HL-60 (cell line): ENCODE results near the gene CSAD.

Experiments
- DNase-seq, 2 experiments: peaks; one replicate each; pipeline ENCODE4 v3.0.0-alpha.2; 2010 to 2020; ENCODE audit warnings: low read depth in 1 of 2, low spot score in 1 of 2
- H3K27ac ChIP-seq: fragments of 250-450 bp; sonication (Bioruptor Pico); replicated peaks from 2 replicates; pipeline ENCODE4 v1.5.1; 2020; ENCODE audit warnings: mild to moderate bottlenecking, moderate library complexity
- H3K27me3 ChIP-seq: fragments of 250-450 bp; sonication (Bioruptor Pico); 2 replicates; pipeline ENCODE4 v1.5.1; 2021; ENCODE audit warnings: mild to moderate bottlenecking, moderate library complexity; ENCODE audit not compliant: insufficient read depth, poor library complexity, severe bottlenecking
- H3K4me3 ChIP-seq: replicated peaks from 2 replicates; pipeline ENCODE4 v1.5.1; 2011; ENCODE audit warnings: mild to moderate bottlenecking, control low read depth, low read length; ENCODE audit not compliant: insufficient read depth
- GABPA ChIP-seq: IDR thresholded peaks from 2 replicates; pipeline ENCODE4 v1.6.1; 2012; ENCODE audit warnings: low read depth
- POLR2AphosphoS5 ChIP-seq: IDR thresholded peaks from 2 replicates; pipeline ENCODE4 v1.6.1; 2012; ENCODE audit warnings: low read depth
- SPI1 ChIP-seq: IDR thresholded peaks from 2 replicates; pipeline ENCODE4 v1.6.1; 2012; ENCODE audit warnings: low read depth, mild to moderate bottlenecking, borderline replicate concordance
- TF ChIP-seq, protein P1 (sequence below): IDR thresholded peaks from one replicate; pipeline ENCODE4 v1.5.1; 2011; ENCODE audit warnings: low read length, control low read depth, inconsistent platforms; ENCODE audit not compliant: insufficient read depth
- TF ChIP-seq, protein P2 (sequence below): IDR thresholded peaks from 2 replicates; pipeline ENCODE4 v1.6.1; 2012; ENCODE audit warnings: low read depth; ENCODE audit not compliant: insufficient replicate concordance

CSAD gene

DNA sequence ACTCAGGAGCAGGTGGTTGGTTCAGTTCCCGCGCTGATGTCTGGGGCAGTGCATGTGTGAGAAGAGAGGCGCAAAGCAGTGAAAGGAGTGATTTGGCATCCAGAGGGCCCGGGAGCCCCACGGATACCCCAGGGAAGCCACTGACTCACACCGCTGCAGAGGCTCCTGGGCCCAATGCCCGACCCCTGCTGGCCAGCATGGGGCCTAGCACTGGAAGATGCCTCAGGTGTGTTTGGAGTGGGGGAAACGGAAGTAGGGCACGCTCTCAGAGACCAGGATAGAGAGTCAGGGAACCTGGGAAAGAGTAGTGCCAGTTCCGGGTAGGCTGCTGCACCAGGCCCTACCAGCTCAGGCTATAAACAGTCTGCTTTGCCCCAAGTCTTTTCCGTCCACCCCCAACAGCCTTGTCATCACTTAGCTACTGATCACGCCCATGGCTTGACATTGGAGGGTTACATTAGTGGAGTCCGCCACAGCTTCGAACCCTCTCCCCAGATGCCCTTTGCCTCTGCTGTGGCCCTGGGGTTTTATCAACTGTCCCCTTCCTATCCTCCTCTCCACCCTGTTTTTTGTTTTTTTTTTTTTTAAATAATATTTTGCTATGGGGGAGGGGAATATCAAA lies 9.5 kb upstream of the CSAD start:
- peak in 1 of 2 experiments; percentile 27 for DNase-seq
- TF ChIP-seq, protein P1, sequence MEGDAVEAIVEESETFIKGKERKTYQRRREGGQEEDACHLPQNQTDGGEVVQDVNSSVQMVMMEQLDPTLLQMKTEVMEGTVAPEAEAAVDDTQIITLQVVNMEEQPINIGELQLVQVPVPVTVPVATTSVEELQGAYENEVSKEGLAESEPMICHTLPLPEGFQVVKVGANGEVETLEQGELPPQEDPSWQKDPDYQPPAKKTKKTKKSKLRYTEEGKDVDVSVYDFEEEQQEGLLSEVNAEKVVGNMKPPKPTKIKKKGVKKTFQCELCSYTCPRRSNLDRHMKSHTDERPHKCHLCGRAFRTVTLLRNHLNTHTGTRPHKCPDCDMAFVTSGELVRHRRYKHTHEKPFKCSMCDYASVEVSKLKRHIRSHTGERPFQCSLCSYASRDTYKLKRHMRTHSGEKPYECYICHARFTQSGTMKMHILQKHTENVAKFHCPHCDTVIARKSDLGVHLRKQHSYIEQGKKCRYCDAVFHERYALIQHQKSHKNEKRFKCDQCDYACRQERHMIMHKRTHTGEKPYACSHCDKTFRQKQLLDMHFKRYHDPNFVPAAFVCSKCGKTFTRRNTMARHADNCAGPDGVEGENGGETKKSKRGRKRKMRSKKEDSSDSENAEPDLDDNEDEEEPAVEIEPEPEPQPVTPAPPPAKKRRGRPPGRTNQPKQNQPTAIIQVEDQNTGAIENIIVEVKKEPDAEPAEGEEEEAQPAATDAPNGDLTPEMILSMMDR, result peak; percentile 69
- TF ChIP-seq, protein P2, sequence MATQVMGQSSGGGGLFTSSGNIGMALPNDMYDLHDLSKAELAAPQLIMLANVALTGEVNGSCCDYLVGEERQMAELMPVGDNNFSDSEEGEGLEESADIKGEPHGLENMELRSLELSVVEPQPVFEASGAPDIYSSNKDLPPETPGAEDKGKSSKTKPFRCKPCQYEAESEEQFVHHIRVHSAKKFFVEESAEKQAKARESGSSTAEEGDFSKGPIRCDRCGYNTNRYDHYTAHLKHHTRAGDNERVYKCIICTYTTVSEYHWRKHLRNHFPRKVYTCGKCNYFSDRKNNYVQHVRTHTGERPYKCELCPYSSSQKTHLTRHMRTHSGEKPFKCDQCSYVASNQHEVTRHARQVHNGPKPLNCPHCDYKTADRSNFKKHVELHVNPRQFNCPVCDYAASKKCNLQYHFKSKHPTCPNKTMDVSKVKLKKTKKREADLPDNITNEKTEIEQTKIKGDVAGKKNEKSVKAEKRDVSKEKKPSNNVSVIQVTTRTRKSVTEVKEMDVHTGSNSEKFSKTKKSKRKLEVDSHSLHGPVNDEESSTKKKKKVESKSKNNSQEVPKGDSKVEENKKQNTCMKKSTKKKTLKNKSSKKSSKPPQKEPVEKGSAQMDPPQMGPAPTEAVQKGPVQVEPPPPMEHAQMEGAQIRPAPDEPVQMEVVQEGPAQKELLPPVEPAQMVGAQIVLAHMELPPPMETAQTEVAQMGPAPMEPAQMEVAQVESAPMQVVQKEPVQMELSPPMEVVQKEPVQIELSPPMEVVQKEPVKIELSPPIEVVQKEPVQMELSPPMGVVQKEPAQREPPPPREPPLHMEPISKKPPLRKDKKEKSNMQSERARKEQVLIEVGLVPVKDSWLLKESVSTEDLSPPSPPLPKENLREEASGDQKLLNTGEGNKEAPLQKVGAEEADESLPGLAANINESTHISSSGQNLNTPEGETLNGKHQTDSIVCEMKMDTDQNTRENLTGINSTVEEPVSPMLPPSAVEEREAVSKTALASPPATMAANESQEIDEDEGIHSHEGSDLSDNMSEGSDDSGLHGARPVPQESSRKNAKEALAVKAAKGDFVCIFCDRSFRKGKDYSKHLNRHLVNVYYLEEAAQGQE, result no peak
- TF ChIP-seq POLR2AphosphoS5, result peak; percentile 38; the same call in 1 of the 2 replicates
- TF ChIP-seq GABPA, result no peak

DNA sequence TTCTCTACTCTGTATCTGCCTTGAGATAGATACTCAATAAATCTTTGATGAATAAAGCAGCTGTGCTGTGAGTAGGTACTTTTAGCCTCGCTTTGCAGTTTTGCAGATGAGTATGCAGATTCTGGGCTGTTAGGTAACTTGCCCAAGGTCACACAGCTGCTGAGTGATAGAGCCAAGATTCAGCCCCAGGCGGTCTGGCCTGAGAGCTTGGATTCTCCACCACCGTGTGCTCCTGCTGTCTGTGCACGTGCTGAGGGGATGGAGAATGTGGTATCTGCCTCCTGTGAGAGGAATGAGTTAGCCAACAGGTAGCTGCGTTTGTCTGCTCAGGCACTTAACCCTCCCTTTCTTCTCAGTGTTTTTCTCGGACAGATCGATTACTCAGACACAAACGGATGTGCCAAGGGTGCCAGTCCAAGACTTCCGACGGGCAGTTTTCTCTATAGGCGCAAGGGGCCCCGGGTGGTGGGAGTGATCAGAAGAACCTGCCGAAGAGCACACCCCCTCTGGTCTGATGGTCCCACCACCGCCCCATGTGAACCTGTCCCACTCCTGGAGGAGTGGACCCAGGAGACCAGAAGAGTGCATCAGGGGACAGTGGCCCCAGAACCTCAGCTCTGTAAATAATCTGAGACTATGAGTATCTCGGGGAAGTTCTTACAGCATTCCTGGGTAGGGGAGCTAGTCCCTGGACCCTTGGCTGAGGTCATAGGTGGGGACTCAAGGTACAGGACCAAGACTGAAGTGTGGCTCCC lies 6.6 kb upstream of the CSAD start:
- DNase-seq, result no peak
- Histone ChIP-seq H3K4me3 (no peak overlapping the region), H3K27ac (no peak overlapping the region), H3K27me3 (no peaks in the 10 kb centered on the region)
- no peak for TF ChIP-seq POLR2AphosphoS5
- TF ChIP-seq, protein P1, result no peak
- TF ChIP-seq SPI1, result no peak
- no peak for TF ChIP-seq GABPA
- TF ChIP-seq, protein P2, result no peak

More for the DNA sequence above, 9.5 kb upstream of the CSAD start:
- Histone ChIP-seq H3K4me3 (no peak overlapping the region), H3K27ac (no peak overlapping the region), H3K27me3 (no peaks in the 10 kb centered on the region)

DNA sequence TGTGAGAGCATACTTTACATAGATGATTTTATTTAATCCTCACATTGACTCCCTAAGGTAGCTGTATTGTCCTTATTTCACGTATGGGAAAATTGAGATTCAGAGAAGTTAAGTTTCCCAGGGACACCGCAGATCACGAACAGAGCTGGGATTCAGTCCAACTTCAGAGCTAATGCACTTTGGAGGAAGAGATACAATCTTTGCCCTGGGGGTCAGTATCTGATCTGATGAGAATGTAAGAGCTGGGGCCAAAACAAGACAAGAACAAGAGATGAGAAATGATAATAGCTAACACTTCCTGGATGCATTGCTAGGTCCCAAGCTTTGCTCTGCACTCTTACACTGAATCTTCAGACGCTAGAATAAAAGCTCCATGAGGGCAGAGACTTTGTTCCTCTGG lies 6.0 kb upstream of the CSAD start:
- Histone ChIP-seq H3K4me3 (no peak overlapping the region), H3K27ac (no peak overlapping the region), H3K27me3 (no peaks in the 10 kb centered on the region)
- no peak for DNase-seq
- TF ChIP-seq GABPA (no peak), SPI1 (no peak), POLR2AphosphoS5 (no peak)
- TF ChIP-seq, protein P1, result no peak
- TF ChIP-seq, protein P2, result no peak
